ENCODE data around the gene KRT39.

KRT39 gene

GRCh38 chr17:40956401-40957254 is 10.1 kb downstream of the KRT39 start:
- DNase-seq (ENCODE audit: low read depth): peak; percentile 98
- H3K4me3 ChIP-seq (ENCODE audit: low read length): no peak overlapping the region
- TF ChIP-seq CTCF (IDR thresholded peaks at IDR 0.05; ENCODE audit: insufficient read depth, low read depth, low read length, missing control alignments): no peak

- DNase-seq (ENCODE audit: low read depth): peak; percentile 99
- TF ChIP-seq CTCF (IDR thresholded peaks at IDR 0.05; ENCODE audit: insufficient read depth, low read depth, low read length, missing control alignments): no peak
- H3K4me3 ChIP-seq (ENCODE audit: low read length): no peak overlapping the region
Observed at GRCh38 chr17:40953881-40954280, 12.9 kb downstream of the KRT39 start.

GRCh38 chr17:40952661-40953060 is 14.1 kb downstream of the KRT39 start:
- no peak overlapping the region for H3K4me3 ChIP-seq (ENCODE audit: low read length)
- TF ChIP-seq CTCF (IDR thresholded peaks at IDR 0.05; ENCODE audit: insufficient read depth, low read depth, low read length, missing control alignments): no peak
- peak; percentile 96 for DNase-seq (ENCODE audit: low read depth)

- no peak overlapping the region for H3K4me3 ChIP-seq (ENCODE audit: low read length)
- TF ChIP-seq CTCF (IDR thresholded peaks at IDR 0.05; ENCODE audit: insufficient read depth, low read depth, low read length, missing control alignments): no peak
- no peak for DNase-seq (ENCODE audit: low read depth)
Observed at GRCh38 chr17:40952154-40952553, 14.6 kb downstream of the KRT39 start.

GRCh38 chr17:40951011-40951622 is 15.6 kb downstream of the KRT39 start:
- no peak for TF ChIP-seq CTCF (IDR thresholded peaks at IDR 0.05; ENCODE audit: insufficient read depth, low read depth, low read length, missing control alignments)
- H3K4me3 ChIP-seq (ENCODE audit: low read length): no peak overlapping the region
- no peak for DNase-seq (ENCODE audit: low read depth)

- DNase-seq (ENCODE audit: low read depth): no peak
- TF ChIP-seq CTCF (IDR thresholded peaks at IDR 0.05; ENCODE audit: insufficient read depth, low read depth, low read length, missing control alignments): no peak
- no peak overlapping the region for H3K4me3 ChIP-seq (ENCODE audit: low read length)
Observed at GRCh38 chr17:40950176-40950575, 16.6 kb downstream of the KRT39 start.

All from epithelial cell of esophagus (primary cell).